Activated CD8-positive, alpha-beta memory T cell treated with anti-CD3 and anti-CD28 coated beads, Interleukin-2, amount 50 U/mL, for 1 hour (primary cell): Measurements from ENCODE around the gene PKN1.
A peak's percentile ranks its signal among the peaks of the same experiment; 100 is the strongest.
"Not testable (repeated sequence)": the region's sequence is repeated elsewhere in the genome, so short reads cannot be mapped to it uniquely, and the experiment has no call there.

Experiments used
- DNase-seq: peaks from one replicate; pipeline ENCODE4 v3.0.0-alpha.2; 2020; ENCODE audit errors: extremely low read depth

The PKN1 gene

DNA sequence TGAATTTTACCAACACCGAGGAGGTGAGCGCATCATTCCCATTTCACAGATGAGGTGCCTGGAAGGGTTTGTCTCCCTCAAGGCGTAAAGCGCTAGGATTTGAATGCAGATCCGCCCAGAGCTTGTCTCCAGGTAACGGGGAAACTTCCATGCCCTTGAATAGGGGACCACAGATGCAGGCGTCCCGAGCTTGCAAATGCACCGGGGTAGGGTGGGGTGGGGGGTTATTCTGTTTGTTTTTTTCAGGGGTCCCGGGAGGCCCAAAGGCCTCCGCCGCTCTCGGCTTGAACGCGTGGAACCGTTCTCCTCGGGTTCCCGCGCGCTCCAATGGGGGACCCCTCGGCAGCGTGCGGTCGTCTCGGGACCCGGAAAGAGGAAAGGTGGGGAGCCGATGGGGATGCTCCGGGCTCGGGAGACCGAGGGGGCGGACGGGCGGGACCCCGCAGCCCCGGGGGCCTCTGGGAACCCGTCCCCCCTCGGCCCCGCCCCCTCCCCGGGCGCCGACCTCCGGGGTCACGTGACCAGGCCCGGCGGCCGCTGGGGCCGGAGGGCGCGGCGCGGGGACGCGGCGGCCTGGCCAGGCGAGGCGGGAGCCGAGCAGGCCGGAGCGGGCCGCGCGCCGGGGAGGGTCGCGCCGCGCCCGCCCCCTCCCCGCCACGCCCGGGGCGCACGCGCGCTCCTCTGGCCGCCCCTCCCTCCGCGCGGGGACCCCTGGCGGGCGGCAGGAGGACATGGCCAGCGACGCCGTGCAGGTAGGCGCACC is at the start of gene PKN1:
Gene PKN1 (plus strand): TSS at position 516 of the 763 bp plus-strand sequence. CDS start 216 bp downstream, at position 732.
- no peak for DNase-seq

DNA sequence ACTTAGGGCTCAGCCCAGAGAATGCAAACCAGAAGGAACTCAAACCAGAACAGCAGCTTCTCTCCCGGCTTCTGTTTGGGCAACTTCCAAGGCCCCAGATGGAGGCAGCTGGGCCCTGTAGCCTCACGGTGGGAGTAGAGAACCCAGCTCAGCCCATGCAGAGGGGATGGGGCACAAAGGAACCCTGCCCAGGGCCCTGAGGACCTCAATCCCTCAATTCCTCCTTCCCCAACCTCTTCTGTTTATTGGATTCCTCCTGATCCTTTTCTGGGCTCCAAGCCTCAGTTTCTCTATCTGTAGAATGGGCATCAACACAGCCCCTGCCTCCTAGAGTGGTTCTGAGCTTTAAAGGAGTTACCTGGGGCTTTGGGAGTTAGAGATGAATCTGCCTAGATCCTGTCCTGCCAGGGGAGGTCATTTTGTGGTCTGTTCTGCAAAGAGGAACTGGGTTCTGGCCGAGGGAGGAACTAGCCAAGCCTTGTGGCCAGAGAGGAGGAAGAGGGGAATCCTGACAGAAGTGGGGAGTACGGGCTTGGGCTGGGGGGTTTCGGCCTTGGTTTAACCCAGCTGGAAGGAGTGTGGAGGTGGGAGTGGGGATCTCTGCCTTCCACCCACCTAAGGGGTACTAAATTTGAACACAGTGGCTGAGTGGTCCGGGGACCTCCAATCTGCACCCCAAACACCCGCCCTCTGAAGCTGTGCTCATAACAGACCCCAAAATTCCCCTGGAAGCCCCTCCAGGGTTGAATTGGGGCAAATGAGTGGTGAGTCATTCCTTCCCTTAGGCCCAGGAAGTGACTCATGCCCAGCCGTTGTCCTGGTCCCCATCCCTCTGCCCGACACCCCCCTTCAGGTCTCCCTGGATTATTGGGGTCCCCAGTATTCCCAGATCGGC is 49.2 kb upstream of the PKN1 start:
- DNase-seq, result peak; percentile 57

DNA sequence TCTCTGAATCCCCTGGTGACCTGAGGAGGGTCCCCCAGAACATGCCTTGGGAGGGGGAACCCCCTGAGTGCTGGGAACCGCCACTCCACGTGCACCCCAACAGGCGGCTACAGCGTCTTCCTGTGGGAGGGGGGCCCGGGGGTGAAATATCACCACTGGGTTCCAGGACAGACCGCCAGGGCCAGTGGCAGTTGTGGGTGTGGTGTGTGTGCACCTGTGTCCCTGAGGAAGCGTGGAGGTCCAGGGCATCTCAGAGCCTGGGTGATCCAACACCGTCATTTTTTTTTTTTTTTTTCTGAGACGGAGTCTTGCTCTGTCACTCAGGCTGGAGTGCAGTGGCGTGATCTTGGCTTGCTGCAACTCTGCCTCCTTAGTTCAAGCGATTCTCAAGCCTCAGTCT is 47.6 kb upstream of the PKN1 start:
- DNase-seq, result no peak

DNA sequence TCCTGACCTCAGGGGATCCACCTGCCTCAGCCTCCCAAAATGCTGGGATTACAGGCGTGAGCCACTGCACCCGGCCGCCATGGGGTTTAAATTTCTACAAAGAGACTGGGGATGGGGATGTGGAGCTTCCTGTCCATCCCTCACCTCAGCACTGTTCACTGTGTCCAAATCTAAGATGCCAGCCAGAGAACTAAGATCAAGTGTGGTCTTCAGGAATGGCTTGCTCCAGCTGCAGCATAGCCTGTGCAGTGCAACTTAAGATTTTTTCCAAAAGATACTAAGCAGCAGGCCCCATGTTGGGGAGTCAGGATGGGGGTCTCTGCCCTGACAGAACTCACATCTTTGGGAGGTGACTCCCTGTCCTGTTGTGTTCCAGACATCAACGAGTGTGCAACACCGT is 42.6 kb upstream of the PKN1 start:
- DNase-seq, result no peak

DNA sequence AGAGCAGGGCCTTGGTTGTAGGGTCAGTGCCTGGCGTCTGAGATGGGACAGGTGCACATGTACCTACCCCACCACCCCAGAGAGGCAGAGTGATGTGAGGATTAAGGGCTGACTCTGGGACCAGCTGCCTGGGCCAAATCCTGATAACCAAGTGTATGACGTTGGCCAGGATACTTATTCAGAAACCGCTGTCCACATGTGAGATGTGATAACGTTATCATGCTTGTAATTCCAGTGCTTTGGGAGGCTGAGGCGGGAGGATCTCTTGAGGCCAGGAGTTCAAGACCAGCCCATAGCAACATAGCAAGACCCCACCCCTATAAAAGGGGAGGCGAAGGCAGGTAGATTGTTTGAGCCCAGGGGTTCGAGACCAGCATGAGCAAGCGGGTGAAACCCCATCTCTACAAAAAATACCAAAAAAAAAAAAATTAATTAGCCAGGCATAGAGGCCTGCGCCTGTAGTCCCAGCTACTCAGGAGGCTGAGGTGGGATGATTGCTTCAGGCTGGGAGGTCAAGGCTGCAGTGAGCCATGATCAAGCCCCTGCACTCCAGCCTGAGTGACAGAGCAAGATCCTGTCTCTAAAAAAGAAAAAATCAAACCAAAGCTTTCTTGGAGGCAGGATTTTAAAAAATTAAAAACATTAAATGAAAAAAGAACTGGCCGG is 41.8 kb upstream of the PKN1 start:
- no peak for DNase-seq

DNA sequence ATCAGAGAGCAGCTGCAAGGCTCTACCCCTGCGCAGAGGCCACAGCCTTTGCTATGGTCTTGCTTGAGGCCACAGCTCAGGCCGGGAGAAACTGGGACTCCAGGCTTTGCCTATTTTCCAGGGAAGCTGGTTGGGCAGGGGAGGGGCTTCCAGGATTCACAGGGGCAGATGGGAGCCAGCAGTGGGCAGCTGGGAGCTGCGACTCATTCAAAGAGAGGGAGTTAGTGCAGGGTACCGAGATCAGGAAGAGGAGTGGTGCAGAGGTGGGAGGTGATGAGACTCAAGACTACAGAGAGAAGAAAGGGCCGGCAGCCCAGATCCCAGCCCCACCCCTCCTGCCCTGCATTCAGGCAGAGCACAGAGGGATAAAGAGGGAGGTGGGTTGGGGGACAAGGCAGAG is 39.8 kb upstream of the PKN1 start:
- no peak for DNase-seq

DNA sequence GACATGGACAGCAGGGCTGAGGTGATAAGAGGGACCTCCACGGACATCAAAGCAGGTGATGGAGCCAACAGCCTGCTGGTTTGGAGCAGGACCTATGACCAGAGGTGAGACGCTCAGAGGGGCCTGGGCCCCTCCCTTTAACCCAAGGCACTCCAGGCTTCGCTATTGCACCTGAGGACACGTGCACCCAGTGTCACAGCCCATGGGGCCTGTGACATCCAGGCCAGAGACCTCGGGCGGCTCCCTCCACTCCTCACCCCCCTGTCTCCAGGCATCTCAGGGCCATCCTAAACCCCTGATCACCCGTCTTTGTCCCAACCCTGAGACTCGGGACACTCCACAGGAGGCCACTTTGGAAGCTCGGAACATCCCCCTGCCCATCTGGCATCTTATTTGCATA is 38.9 kb upstream of the PKN1 start:
- no peak for DNase-seq

DNA sequence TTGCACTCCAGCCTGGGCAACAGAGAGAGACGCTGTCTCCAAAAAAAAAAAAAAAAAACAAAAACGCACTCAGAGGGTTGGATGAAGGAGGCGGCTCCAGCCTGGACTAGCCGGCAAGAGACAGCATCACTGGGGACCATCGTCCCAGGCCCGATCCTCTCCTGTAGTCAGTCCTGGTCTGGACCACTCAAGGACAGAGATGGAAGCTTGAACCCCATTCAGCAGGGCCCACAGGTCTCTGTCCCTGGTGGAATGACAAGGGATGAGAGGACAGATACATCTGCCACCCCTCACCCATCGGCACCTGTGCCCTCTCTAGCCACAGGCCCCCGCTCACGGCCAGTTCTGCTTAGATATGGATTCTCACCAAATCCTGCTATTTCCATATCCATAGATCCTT is 37.8 kb upstream of the PKN1 start:
- no peak for DNase-seq

DNA sequence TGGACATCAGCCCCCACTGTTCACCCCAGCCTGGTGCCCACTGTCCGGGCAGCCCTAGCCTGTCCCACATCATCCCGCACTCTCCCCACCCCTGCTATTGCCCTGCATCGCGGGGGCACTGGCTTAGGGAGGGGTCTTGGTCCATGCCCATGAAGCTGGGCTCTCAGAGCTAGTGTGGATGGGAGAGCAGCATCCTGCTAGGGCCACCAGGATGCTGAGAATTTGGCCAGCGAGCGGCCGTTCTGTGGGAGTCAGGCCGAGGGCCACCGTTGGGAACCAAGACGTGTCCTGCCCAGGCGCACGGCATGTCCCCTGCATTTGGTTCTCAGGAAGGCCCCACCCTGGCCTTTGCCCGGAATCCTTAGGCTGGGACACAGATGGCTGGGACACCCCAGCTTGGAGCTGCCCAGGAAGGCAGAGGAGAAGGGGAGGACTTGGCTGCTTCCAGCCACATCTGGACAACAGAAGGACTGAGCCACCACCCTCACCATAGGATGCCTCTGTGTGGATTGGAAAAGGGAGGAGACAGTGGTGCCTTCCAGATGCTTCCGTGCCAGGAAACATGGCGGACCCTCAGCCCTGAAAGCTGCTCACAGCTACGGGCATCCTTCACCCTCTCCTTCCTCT is 37.3 kb upstream of the PKN1 start:
- DNase-seq, result no peak

DNA sequence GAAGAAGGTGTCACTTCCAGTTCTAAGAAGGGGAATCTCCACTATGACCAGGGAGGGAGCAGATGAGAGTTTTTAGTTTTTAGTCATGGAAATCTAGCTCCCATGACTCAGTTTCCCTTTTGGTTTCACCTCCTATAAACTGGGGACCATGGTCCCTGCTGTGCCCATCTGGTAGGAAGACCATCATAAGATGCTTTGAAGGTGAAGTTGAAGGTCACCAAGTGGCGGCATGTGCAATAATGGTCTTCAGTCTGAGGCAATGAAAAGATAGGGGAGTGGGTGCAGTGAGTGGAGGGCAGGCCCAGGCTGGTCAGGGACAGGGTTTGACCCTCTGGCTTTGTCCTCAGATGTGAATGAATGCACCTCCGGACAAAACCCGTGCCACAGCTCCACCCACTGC is 36.4 kb upstream of the PKN1 start:
- DNase-seq, result not testable (repeated sequence)

DNA sequence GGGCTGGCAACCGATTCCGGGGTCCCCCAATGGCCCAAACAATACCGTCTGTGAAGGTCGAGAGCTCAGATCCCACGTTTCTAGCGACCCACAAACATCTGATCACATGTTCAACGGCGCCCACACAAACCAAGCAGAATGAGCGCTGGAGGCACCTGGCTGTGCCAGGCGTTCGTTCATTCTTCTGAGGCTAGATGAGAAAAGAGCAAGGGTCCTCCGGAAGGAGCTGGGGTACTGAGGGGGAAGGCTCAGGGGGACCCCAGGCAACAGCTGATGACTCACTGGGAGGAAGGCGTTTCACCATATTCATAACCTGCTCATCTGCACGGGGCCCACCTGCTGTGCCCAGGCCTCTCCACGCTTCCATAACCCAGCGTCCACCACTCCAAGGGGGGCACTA is 35.9 kb upstream of the PKN1 start:
- DNase-seq, result not testable (repeated sequence)

DNA sequence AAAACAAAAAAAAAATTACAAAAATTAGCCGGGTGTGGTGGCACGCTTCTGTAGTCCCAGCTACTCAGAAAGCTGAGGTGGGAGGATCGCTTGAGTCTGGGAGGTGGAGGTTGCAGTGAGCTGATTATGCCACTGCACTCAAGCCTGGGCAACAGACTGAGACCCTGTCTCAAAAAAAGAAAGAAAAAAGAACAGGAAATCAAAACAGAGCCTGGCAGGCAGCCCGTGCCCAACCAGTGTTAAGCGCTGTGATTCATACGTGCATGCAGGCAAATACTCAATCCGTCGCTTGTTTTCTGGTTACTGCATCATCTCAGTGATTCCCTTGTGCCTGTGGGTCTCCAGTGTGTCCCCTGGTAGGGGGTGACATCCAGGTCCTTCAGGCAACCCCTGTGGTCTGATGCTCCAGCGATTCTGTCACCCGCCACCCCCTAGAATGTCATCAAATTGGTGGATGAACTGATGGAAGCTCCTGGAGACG is 32.1 kb upstream of the PKN1 start:
- DNase-seq, result no peak

DNA sequence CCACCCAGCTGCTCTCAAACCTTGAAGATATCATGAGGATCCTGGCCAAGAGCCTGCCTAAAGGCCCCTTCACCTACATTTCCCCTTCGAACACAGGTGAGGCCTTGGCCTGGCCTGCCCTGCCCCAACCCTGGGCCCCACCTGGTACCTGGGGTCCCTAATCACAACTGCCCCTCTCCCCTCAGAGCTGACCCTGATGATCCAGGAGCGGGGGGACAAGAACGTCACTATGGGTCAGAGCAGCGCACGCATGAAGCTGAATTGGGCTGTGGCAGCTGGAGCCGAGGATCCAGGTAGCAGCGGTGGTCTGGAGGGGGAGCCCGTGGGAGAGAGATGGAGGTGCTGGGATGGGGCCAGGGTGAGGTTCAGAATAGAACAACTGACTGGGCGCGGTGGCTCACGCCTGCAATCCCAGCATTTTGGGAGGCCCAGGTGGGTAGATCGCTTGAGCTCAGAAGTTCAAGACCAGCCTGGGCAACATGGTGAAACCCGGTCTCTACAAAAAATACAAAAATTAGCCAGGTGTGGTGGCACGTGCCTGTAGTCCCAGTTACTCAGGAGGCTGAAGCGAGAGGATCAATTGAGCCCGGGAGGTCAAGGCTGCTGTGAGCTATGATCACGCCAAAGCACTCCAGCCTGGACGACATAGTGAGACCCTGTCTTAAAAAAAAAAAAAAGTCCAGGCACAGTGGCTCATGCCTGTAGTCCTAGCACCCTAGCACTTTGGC is 31.5 kb upstream of the PKN1 start:
- DNase-seq, result no peak

DNA sequence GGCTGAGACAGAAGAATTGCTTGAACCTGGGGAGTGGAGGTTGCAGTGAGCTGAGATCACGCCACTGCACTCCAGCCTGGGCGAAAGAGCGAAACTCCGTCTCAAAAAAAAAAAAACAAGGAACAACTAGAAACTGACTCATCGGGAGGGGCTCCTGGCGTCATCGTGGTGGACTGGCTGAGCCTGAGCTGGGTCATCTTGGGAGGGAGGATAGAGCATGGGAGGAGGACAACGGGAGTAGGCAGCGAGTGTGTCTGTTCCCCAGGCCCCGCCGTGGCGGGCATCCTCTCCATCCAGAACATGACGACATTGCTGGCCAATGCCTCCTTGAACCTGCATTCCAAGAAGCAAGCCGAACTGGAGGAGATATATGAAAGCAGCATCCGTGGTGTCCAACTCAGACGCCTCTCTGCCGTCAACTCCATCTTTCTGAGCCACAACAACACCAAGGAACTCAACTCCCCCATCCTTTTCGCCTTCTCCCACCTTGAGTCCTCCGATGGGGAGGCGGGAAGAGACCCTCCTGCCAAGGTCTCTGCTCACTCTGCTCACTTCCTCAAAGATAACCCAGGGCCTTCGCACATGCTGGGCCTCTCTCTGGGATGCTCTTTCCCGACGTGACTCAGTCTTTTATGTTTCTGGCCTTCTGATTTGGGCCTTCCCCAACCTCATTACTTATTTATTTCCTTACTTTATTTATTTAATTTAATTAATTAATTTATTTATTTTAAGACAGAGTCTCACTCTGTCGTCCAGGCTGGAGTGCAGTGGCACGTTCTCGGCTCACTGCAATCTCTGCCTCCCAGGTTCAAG is 30.6 kb upstream of the PKN1 start:
- no peak for DNase-seq

DNA sequence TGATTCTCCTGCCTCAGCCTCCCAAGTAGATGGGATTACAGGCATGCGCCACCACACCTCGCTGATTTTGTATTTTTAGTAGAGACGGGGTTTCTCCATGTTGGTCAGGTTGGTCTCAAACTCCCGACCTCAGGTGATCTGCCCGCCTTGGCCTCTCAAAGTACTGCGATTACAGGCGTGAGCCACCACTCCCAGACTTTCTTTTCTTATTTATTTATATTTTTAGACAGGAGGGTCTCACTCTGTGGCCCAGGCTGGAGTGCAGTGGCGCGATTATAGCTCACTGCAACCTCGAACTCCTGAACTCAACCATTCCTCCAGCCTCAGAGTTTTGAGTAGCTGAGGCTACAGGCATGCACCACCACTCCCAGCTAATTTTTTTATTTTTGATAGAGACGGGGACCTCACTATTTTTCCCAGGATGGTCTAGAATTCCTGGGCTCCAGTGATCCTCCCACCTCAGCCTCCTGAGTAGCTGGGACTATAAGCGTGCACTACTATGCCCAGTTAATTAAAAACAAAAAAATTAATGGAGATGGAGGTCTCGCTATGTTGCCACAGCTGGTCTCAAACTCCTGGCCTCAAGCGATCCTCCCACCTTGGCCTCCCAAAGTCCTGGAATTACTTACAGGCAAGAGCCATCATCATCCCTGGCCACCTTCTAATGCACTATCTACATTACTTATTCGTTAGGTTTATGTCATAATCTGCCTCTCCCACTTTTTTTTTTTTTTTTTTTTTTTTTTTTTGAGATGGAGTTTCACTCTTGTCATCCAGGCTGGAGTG is 29.8 kb upstream of the PKN1 start:
- not testable (repeated sequence) for DNase-seq

DNA sequence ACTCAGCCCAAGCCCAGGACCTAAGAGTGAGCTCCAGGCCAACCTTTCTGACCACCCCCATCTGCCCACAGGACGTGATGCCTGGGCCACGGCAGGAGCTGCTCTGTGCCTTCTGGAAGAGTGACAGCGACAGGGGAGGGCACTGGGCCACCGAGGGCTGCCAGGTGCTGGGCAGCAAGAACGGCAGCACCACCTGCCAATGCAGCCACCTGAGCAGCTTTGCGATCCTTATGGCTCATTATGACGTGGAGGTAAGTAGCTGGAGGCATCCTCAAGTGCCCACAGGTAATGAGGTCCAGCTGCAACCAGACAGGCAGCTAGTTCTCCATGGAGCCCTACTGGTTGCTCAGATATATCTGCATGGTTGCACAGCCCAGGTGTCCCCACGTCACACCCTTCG is 28.8 kb upstream of the PKN1 start:
- no peak for DNase-seq

DNA sequence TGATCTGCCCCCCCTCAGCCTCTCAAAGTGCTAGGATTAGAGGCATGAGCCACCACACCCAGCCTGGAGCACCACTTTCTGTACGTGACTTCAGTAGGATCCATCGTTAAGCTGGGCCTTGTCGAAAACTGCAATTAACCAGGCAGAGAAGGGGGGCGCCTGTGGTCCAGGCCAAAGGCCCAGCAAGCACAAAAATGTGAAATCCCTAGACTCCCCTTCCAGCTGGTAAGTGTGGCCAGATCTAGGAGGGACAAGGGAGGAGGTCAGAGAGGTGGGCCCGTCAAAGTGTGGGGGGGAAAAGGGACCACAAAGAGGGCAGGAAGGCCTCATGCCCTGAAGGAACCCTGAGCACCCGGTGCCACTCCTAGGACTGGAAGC is 27.7 kb upstream of the PKN1 start:
- DNase-seq, result no peak

DNA sequence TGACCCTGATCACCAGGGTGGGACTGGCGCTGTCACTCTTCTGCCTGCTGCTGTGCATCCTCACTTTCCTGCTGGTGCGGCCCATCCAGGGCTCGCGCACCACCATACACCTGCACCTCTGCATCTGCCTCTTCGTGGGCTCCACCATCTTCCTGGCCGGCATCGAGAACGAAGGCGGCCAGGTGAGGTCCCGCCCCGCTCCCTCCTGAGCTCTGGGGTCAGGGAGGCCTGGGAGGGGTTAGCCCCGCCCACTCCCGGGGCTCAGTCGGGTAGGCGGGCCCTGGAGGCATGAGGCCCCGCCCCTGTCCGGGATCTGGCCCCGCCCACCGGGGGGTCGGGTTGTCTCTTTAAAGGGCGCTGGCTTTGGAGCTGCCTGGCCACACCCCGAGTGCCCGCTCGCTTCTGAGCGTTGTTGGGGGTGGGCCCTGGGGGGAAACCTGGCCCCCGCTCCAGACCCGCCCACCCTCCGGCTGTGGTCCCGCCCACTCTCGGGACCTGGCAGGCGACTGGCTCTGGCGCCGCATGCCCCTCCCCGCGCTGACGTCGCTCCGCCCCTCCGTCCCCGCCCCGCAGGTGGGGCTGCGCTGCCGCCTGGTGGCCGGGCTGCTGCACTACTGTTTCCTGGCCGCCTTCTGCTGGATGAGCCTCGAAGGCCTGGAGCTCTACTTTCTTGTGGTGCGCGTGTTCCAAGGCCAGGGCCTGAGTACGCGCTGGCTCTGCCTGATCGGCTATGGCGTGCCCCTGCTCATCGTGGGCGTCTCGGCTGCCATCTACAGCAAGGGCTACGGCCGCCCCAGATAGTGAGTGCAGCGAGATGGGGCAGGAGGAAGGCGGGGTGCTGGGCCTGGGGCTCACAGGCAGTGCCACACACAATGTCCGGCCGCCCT is 27.1 kb upstream of the PKN1 start:
- DNase-seq, result peak; percentile 66
